BLaER1 (cell line): ENCODE measurements around the gene JARID2.
A peak's percentile ranks its signal among the peaks of the same experiment; 100 is the strongest.

ENCODE experiments used
- H3K27ac ChIP-seq: shearing (Covaris generic); formaldehyde crosslinking; 2 replicates; pipeline ENCODE4 v1.8.1; 2022
- H3K27me3 ChIP-seq: shearing (Covaris generic); formaldehyde crosslinking; 2 replicates; pipeline ENCODE4 v1.8.1; 2022
- H3K36me3 ChIP-seq: shearing (Covaris generic); formaldehyde crosslinking; 2 replicates; pipeline ENCODE4 v1.8.1; 2022
- H3K4me1 ChIP-seq: shearing (Covaris generic); formaldehyde crosslinking; 2 replicates; pipeline ENCODE4 v1.8.1; 2022
- H3K4me2 ChIP-seq: shearing (Covaris generic); formaldehyde crosslinking; 2 replicates; pipeline ENCODE4 v1.8.1; 2022
- H3K4me3 ChIP-seq: shearing (Covaris generic); formaldehyde crosslinking; 2 replicates; pipeline ENCODE4 v1.8.1; 2022
- H3K9ac ChIP-seq: shearing (Covaris generic); formaldehyde crosslinking; 2 replicates; pipeline ENCODE4 v1.8.1; 2022
- H3K9me3 ChIP-seq: shearing (Covaris generic); formaldehyde crosslinking; 2 replicates; pipeline ENCODE4 v1.8.1; 2022
- H4K20me1 ChIP-seq: shearing (Covaris generic); formaldehyde crosslinking; 2 replicates; pipeline ENCODE4 v1.8.1; 2022
- Cebpa-rat ChIP-seq: shearing (Covaris generic); IDR thresholded peaks from 2 replicates; pipeline ENCODE4 v1.8.1; 2022

Gene JARID2

GRCh38 chr6:15544321-15544900 is 298.5 kb downstream of the JARID2 start:
- Histone ChIP-seq H3K4me1 (peaks cover 6% of the 10 kb centered on the region), H3K36me3 (peaks cover 21% of the 10 kb centered on the region), H3K27ac (no peak overlapping the region), H3K4me2 (no peak overlapping the region), H3K4me3 (no peak overlapping the region), H3K9me3 (peaks cover 29% of the 10 kb centered on the region), H3K27me3 (no peaks in the 10 kb centered on the region), H3K9ac (no peak overlapping the region), H4K20me1 (no peaks in the 10 kb centered on the region)
- TF ChIP-seq Cebpa-rat = no peak

DNA sequence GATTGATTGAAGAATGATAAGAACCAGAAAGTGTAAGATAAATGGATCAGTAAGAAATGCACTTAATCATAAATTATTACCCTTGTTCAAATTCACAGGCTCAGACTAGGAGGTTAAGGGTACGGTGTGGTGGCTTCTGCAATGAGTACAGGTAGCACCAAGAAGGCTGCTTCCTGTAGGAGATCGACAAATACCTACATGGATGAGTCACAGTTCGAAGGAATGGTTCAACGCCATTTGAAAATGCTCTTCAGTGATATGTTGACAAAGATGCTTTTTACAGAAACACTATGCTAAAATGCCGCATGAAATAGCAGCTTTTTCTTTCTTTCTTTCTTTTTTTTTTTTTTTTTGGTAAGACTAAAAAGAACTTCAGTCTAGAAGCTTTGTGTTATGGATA is 300.7 kb downstream of the JARID2 start:
- TF ChIP-seq Cebpa-rat = no peak
- Histone ChIP-seq H3K4me2 (no peak overlapping the region), H4K20me1 (no peaks in the 10 kb centered on the region), H3K4me3 (no peak overlapping the region), H3K9me3 (peaks cover 29% of the 10 kb centered on the region), H3K9ac (no peak overlapping the region), H3K4me1 (peaks cover 28% of the 10 kb centered on the region), H3K36me3 (peaks cover 16% of the 10 kb centered on the region), H3K27me3 (no peaks in the 10 kb centered on the region), H3K27ac (no peak overlapping the region)

DNA sequence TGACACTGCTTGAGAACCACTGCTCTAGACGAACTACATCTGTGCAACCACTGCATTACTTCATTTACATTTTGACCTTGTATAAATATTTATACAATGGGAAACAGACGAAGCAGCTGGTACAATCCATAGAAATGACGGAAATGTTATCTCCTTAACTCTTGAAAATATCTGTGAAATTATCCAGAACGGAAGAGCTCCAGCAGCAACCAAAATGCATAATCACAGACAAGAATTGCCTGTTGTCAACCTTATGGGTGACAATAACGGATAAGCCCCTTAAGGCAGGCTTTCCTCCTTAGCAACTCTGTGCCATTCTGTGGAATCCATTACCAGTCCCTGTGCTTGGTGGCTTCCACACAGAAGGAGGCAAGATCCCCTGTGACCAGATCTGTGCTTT is 301.5 kb downstream of the JARID2 start:
- no peak overlapping the region for H3K27ac ChIP-seq
- H3K4me2 ChIP-seq = no peak overlapping the region
- H3K4me1 ChIP-seq = peaks cover 35% of the 10 kb centered on the region
- TF ChIP-seq Cebpa-rat = no peak
- H4K20me1 ChIP-seq = no peaks in the 10 kb centered on the region
- peaks cover 29% of the 10 kb centered on the region for H3K9me3 ChIP-seq
- no peaks in the 10 kb centered on the region for H3K27me3 ChIP-seq
- H3K4me3 ChIP-seq = no peak overlapping the region
- H3K36me3 ChIP-seq = peaks cover 16% of the 10 kb centered on the region
- H3K9ac ChIP-seq = no peak overlapping the region

DNA sequence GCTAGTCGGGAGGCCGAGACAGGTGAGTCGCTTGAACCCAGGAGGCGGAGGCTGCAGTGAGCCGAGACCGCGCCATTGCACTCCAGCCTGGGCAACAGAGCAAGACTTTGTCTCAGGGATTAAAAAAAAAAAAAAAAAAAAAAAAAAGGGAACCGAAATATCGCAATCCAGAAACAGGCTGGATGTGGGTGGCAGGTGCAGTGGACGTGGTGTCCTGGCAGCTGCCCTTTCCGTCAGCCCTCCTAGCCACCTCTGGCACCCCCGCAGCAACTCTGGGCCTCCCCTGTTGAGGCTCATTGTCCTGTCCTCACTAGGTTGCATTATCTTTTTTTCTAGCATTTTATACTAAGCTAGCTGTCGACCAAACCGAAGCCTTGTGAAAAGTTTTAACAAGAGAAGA is 303.5 kb downstream of the JARID2 start:
- Histone ChIP-seq H3K4me1 (peaks cover 54% of the 10 kb centered on the region), H3K27me3 (no peaks in the 10 kb centered on the region), H3K36me3 (peaks cover 3% of the 10 kb centered on the region), H3K27ac (peak overlapping the region; percentile 94), H3K4me2 (peak overlapping the region; percentile 93), H3K4me3 (no peak overlapping the region), H3K9me3 (peaks cover 15% of the 10 kb centered on the region), H4K20me1 (no peaks in the 10 kb centered on the region), H3K9ac (no peak overlapping the region)
- no peak for TF ChIP-seq Cebpa-rat

GRCh38 chr6:15550546-15551123 is 304.8 kb downstream of the JARID2 start:
- no peaks in the 10 kb centered on the region for H4K20me1 ChIP-seq
- peaks cover 9% of the 10 kb centered on the region for H3K9me3 ChIP-seq
- H3K4me2 ChIP-seq = peak overlapping the region; percentile 93
- H3K4me3 ChIP-seq = peak overlapping the region; percentile 48
- no peak for TF ChIP-seq Cebpa-rat
- peak overlapping the region; percentile 76 for H3K9ac ChIP-seq
- H3K27me3 ChIP-seq = no peaks in the 10 kb centered on the region
- H3K4me1 ChIP-seq = peaks cover 67% of the 10 kb centered on the region
- H3K36me3 ChIP-seq = peaks cover 8% of the 10 kb centered on the region
- H3K27ac ChIP-seq = peak overlapping the region; percentile 94

- peaks cover 8% of the 10 kb centered on the region; the same call in 1 of the 2 replicates for H3K36me3 ChIP-seq
- H3K27ac ChIP-seq = peak overlapping the region; percentile 94
- peak overlapping the region; percentile 48 for H3K4me3 ChIP-seq
- H3K27me3 ChIP-seq = no peaks in the 10 kb centered on the region
- H4K20me1 ChIP-seq = no peaks in the 10 kb centered on the region
- H3K4me1 ChIP-seq = peaks cover 73% of the 10 kb centered on the region
- peak overlapping the region; percentile 93 for H3K4me2 ChIP-seq
- H3K9me3 ChIP-seq = peaks cover 4% of the 10 kb centered on the region
- TF ChIP-seq Cebpa-rat = no peak
- peak overlapping the region; percentile 76 for H3K9ac ChIP-seq
Measured at GRCh38 chr6:15551262-15551661, 305.4 kb downstream of the JARID2 start.

DNA sequence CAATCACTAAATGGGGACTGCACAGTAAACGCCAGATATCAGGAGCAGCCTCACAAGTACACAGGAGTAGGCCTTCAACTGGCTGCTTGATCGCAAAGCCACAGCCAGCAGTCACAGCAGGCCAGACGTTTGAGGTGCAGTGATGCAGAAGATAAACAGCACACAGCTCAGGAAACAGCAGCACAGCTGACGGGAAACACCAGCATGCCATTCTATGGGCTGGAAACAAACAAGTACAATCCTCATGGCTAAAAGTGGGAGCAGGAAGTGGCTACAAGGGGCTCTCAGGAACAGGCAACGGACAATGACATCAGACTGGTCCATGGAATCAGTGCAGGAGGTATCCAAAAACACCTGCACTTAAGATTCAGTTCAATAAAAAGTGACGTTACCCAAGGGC is 305.9 kb downstream of the JARID2 start:
- Histone ChIP-seq H3K36me3 (peaks cover 8% of the 10 kb centered on the region; the same call in 1 of the 2 replicates), H3K9ac (peak overlapping the region; percentile 76; the same call in 1 of the 2 replicates), H3K9me3 (no peaks in the 10 kb centered on the region), H3K27ac (peak overlapping the region; percentile 94), H4K20me1 (no peaks in the 10 kb centered on the region), H3K4me1 (peaks cover 79% of the 10 kb centered on the region), H3K27me3 (no peaks in the 10 kb centered on the region), H3K4me2 (peak overlapping the region; percentile 93), H3K4me3 (peak overlapping the region; percentile 48)
- TF ChIP-seq Cebpa-rat = no peak

- peak overlapping the region; percentile 93 for H3K4me2 ChIP-seq
- no peak for TF ChIP-seq Cebpa-rat
- H3K4me1 ChIP-seq = peaks cover 87% of the 10 kb centered on the region
- no peaks in the 10 kb centered on the region for H3K9me3 ChIP-seq
- H3K9ac ChIP-seq = peak overlapping the region; percentile 40
- H3K4me3 ChIP-seq = no peak overlapping the region
- H3K27ac ChIP-seq = peak overlapping the region; percentile 94
- H3K36me3 ChIP-seq = peaks cover 8% of the 10 kb centered on the region; the same call in 1 of the 2 replicates
- no peaks in the 10 kb centered on the region for H4K20me1 ChIP-seq
- no peaks in the 10 kb centered on the region for H3K27me3 ChIP-seq
Measured at GRCh38 chr6:15553031-15553430, 307.2 kb downstream of the JARID2 start.

DNA sequence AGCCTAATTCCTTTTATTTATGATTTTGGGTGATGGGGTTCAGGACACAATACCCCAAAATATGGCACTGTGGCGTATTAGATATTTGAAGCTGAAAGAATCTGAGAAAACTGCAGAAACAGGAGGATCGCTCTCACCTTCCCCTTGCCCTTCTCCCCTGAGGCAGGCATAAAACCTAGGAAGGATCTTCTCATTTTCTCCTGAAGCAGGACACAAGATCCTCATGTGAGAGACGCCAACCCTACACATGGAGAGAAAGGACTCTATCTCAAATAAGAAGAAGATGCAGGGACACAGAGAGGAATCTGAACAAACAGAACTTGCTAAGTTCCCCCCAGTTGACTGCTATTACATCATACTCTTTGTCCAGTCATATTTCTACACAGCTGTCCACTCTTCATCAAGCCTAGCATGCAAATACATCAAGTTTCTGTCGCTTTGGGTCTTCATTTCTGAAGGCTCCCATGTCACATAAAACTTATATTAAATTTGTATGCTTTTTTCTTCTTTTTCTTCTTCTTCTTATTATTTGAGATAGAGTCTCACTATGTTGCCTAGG is 307.9 kb downstream of the JARID2 start:
- no peaks in the 10 kb centered on the region for H3K27me3 ChIP-seq
- no peak for TF ChIP-seq Cebpa-rat
- peak overlapping the region; percentile 93 for H3K4me2 ChIP-seq
- H3K4me1 ChIP-seq = peaks cover 87% of the 10 kb centered on the region
- H4K20me1 ChIP-seq = no peaks in the 10 kb centered on the region
- H3K9me3 ChIP-seq = no peaks in the 10 kb centered on the region
- H3K9ac ChIP-seq = 0 out of 2 replicates have a peak overlapping the region, but pooled peaks have one; percentile 53
- H3K4me3 ChIP-seq = no peak overlapping the region
- H3K36me3 ChIP-seq = peaks cover 8% of the 10 kb centered on the region; the same call in 1 of the 2 replicates
- peak overlapping the region; percentile 94 for H3K27ac ChIP-seq

DNA sequence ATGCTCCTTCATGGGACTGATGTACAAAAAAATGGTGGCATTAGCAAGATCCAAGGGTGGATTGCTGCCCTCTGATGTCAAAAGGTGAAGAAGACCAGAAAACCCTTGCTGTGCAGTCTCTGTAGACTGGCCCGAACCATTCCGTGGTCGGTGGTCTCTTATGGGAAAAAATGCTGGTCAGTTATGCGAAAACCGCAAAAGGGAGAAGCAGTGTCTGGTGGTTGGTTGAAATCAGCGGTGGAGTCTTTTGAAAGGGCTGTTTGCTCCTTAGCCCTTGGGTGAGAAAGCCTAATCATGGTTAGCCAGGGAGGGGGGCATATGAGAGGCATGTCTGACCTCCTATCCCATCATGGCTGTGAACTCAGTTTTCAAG is 308.8 kb downstream of the JARID2 start:
- no peaks in the 10 kb centered on the region for H3K9me3 ChIP-seq
- TF ChIP-seq Cebpa-rat = no peak
- peak overlapping the region; percentile 93; the same call in 1 of the 2 replicates for H3K4me2 ChIP-seq
- H3K27me3 ChIP-seq = no peaks in the 10 kb centered on the region
- no peak overlapping the region for H3K4me3 ChIP-seq
- H3K27ac ChIP-seq = peak overlapping the region; percentile 94; the same call in 1 of the 2 replicates
- H3K36me3 ChIP-seq = peaks cover 8% of the 10 kb centered on the region; the same call in 1 of the 2 replicates
- peaks cover 82% of the 10 kb centered on the region for H3K4me1 ChIP-seq
- H4K20me1 ChIP-seq = no peaks in the 10 kb centered on the region
- no peak overlapping the region for H3K9ac ChIP-seq
